Heart left ventricle (tissue), 16 donors: ENCODE measurements around the gene CDK2. TPM values are rescaled to one million over a fixed set of nuclear protein-coding genes. Genes with fewer than 3 reads are reported as not detected.

Experiments used
- ATAC-seq, 4 donors: fragments of 200-7000 bp; cut with Tn5 transposase; one replicate each; pipeline ENCODE4 v1.9.1; 2020 to 2022; ENCODE audit warnings: moderate library complexity in 4 of 4, mild to moderate bottlenecking in 3 of 4, moderate number of reproducible peaks in 1 of 4
- DNase-seq, 5 donors: peaks; one replicate each; pipeline ENCODE4 v3.0.0-alpha.2; 2020
- H3K27ac ChIP-seq, 12 donors: fragments of 200-600 bp; sonication (generic) in 4 of 12; one replicate each; pipeline versions ENCODE4 v1.5.0 to v1.8.0; 2016 to 2022; ENCODE audit warnings: mild to moderate bottlenecking in 2 of 12
- H3K27me3 ChIP-seq, 9 donors: fragments of 200-600 bp; sonication (generic) in 2 of 9; one replicate each; pipeline versions ENCODE4 v1.5.1 to v1.8.0; 2016 to 2022; ENCODE audit warnings: mild to moderate bottlenecking in 3 of 9
- H3K36me3 ChIP-seq, 9 donors: fragments of 200-600 bp; sonication (generic) in 2 of 9; one replicate each; pipeline versions ENCODE4 v1.5.0 to v1.8.0; 2018 to 2022; ENCODE audit warnings: mild to moderate bottlenecking in 2 of 9
- H3K4me1 ChIP-seq, 12 donors: fragments of 200-600 bp; sonication (generic) in 4 of 12; one replicate each; pipeline versions ENCODE4 v1.5.0 to v1.8.0; 2016 to 2022; ENCODE audit warnings: mild to moderate bottlenecking in 3 of 12
- H3K4me3 ChIP-seq, 12 donors: fragments of 200-600 bp; sonication (generic) in 4 of 12; one replicate each; pipeline versions ENCODE4 v1.5.0 to v1.8.0; 2017 to 2022; ENCODE audit warnings: mild to moderate bottlenecking in 9 of 12, moderate library complexity in 4 of 12
- H3K9me3 ChIP-seq, 12 donors: fragments of 200-600 bp; sonication (generic) in 4 of 12; one replicate each; pipeline versions ENCODE4 v1.5.0 to v1.8.0; 2016 to 2022; ENCODE audit warnings: mild to moderate bottlenecking in 1 of 12
- POLR2A ChIP-seq, 2 donors: fragments of 450-650 bp; IDR thresholded peaks; one replicate each; pipeline ENCODE4 v1.6.1; 2017; ENCODE audit warnings: antibody characterized with exemption in 2 of 2, mild to moderate bottlenecking in 2 of 2, moderate library complexity in 2 of 2
- WGBS, 4 donors: extraction: QIAGEN DNeasy Blood & Tissue Kit in 2 of 4; methylation state at CpG; one replicate each; pipeline versions ENCODE4 v1.1.5 to v1.1.7; 2013 to 2018; 5-methylcytosine and 5-hydroxymethylcytosine counted together
- intact Hi-C, 10 donors: fragments of 100-400 bp; cut with DNase I; formaldehyde crosslinking; loops; one replicate each; pipeline versions ENCODE4 v1.11.1 to v1.14.2; 2022
- polyA plus RNA-seq, 2 donors: library from polyadenylated mRNA; stranded (reverse); fragments of 200-250 nt; gene quantifications; one replicate each; pipeline ENCODE4 v1.2.3, GENCODE V29; 2013
- total RNA-seq, 9 donors: library from RNA; depleted of rRNA in 2 of 9; stranded (reverse); fragments of >200 nt in 2 of 9; fragmentation: NEBNext Ultra II Directional in 3 of 9; extraction: Animal tissue kit (Norgen Biotek cat#: 25700) in 3 of 9; gene quantifications; one replicate each; pipeline versions ENCODE4 v1.1.0 to v1.2.4, GENCODE V29; 2016 to 2023
- TF ChIP-seq, protein P1 (sequence below), 12 donors: fragments of 200-600 bp; sonication (generic) in 4 of 12; IDR thresholded peaks; one replicate each; pipeline versions ENCODE4 v1.5.0 to v1.8.0; 2018 to 2022; ENCODE audit warnings: antibody characterized with exemption in 12 of 12, mild to moderate bottlenecking in 5 of 12
- donor health status: ischemic (EF 13 %, LVEDD 7.1; RV severe dilation, severe dysfunction).
- donor health status: healthy with polysubstance abuse.
- donor health status: DM: no; HTN: yes; CAD: no.
- donor health status: DM: no; HTN: no; CAD: no.
- donor health status: ischemic (EF 25% LVEDD 6.9; RV normal size, moderate dysfunction).
- donor health status: ischemic (EF 25% LVEDD 5.7; RV mildly dilated, moderate dysfunction).
- donor health status: healthy.
- donor health status: DM: yes; HTN: yes; CAD: no.
- donor health status: ischemic (EF 35%, LVEDD 5.7; RV mildly dilated, moderate dysfunction).
- donor health status: nonischemic (EF 11% LVEDD 7.7; RV severe dilation, severe dysfunction).
- donor health status: DM: yes; HTN: yes; CAD: no.
- donor health status: PGD.
- donor health status: ischemic (EF 29% LVEDD 5.4; RV normal size, mild dysfunction).
- donor health status: nonischemic (EF 23%, LVEDD 6.1; RV moderate dilation, normal function).

CDK2 gene
- total and polyA plus RNA-seq, 11 donors = 3.7 to 23.5 (median 11.3) TPM

- no peaks in the 10 kb centered on the region for H3K27me3 ChIP-seq
- no peak for DNase-seq
- WGBS, 4 donors = 60 to 67% (median 63%) methylated on average over 3 of the region's 3 CpGs
- H3K27ac ChIP-seq = peak overlapping the region in 9 of 12 donors; percentile 88 to 98 (median 95)
- TF ChIP-seq, protein P1, sequence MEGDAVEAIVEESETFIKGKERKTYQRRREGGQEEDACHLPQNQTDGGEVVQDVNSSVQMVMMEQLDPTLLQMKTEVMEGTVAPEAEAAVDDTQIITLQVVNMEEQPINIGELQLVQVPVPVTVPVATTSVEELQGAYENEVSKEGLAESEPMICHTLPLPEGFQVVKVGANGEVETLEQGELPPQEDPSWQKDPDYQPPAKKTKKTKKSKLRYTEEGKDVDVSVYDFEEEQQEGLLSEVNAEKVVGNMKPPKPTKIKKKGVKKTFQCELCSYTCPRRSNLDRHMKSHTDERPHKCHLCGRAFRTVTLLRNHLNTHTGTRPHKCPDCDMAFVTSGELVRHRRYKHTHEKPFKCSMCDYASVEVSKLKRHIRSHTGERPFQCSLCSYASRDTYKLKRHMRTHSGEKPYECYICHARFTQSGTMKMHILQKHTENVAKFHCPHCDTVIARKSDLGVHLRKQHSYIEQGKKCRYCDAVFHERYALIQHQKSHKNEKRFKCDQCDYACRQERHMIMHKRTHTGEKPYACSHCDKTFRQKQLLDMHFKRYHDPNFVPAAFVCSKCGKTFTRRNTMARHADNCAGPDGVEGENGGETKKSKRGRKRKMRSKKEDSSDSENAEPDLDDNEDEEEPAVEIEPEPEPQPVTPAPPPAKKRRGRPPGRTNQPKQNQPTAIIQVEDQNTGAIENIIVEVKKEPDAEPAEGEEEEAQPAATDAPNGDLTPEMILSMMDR (IDR thresholded peaks at IDR 0.05) = no peak
- no peak for TF ChIP-seq POLR2A (IDR thresholded peaks at IDR 0.05)
- intact Hi-C loops = loop anchor here in 2 of 10 donors (5.0 kb wide), 3 partner anchors 40 to 155 kb away; partner anchors contain the start of genes DGKA (in 1 of the 2), ORMDL2 (in 1 of the 2), PYM1 (in 1 of the 2) and SARNP (in 1 of the 2)
- ATAC-seq = no peak
- no peaks in the 10 kb centered on the region for H3K9me3 ChIP-seq
- H3K4me3 ChIP-seq = peak overlapping the region in 4 of 12 donors; percentile 58 to 86 (median 70)
- peaks cover 0 to 21% (median 0%) of the 10 kb centered on the region in 9 donors for H3K36me3 ChIP-seq
- H3K4me1 ChIP-seq = peaks cover 0 to 50% (median 35%) of the 10 kb centered on the region in 12 donors
Measured at GRCh38 chr12:55972042-55972441, 5.4 kb downstream of the CDK2 start.

- DNase-seq (no peak), ATAC-seq (no peak)
- Histone ChIP-seq H3K27me3 (no peaks in the 10 kb centered on the region), H3K9me3 (no peaks in the 10 kb centered on the region), H3K36me3 (peaks cover 0 to 26% (median 0%) of the 10 kb centered on the region in 9 donors), H3K27ac (peak overlapping the region; percentile 76 to 98 (median 92)), H3K4me3 (peak overlapping the region; percentile 22 to 95 (median 70)), H3K4me1 (peaks cover 0 to 50% (median 33%) of the 10 kb centered on the region in 12 donors)
- 23 to 31% (median 27%) methylated on average over 1 of the region's 1 CpG for WGBS, 4 donors
- TF ChIP-seq POLR2A (IDR thresholded peaks at IDR 0.05) = no peak
- TF ChIP-seq, protein P1 (IDR thresholded peaks at IDR 0.05) = no peak
- intact Hi-C loops = loop anchor here in 2 of 10 donors (5.0 kb wide), 3 partner anchors 40 to 155 kb away; partner anchors contain the start of genes DGKA (in 1 of the 2), ORMDL2 (in 1 of the 2), PYM1 (in 1 of the 2) and SARNP (in 1 of the 2)
Measured at GRCh38 chr12:55972456-55972855, 5.8 kb downstream of the CDK2 start.

DNA sequence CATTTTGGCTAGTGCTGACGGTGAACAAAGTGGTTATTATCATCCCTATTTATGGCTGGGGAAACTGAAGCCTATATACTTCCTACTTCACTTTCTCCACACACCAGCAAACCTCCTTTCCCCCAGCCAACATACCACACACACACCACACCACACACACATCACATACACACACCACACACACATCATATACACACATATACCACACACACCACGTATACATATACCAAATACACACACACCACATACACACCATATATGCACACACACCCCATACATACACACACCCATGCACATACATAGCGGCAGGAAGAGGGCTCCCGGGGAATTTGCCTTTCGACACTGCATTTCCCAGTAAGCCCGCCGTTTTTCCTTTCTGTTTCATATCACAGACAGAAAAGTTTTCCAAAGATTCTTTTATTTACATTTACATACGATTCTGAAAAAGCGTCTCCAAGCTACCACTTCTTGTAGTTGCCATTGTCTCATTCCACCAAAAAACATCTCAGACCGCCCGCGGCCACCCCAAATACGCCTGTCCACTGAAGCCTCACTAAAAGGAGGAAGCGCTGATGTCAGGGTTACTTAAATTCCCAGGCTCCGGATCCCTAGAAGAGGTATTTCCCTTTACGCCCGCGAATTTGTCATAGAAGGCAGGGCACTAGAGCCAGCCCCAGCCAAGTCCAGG is 6.4 kb downstream of the CDK2 start:
- H3K4me1 ChIP-seq = peaks cover 0 to 51% (median 30%) of the 10 kb centered on the region in 12 donors
- ATAC-seq (peak in 1 of 4 donors; percentile 4), DNase-seq (no peak)
- peaks cover 0 to 27% (median 0%) of the 10 kb centered on the region in 9 donors for H3K36me3 ChIP-seq
- intact Hi-C loops = loop anchor here in 2 of 10 donors (5.0 kb wide), 3 partner anchors 41 to 156 kb away; partner anchors contain the start of genes DGKA (in 1 of the 2), ORMDL2 (in 1 of the 2), PYM1 (in 1 of the 2) and SARNP (in 1 of the 2)
- TF ChIP-seq POLR2A (IDR thresholded peaks at IDR 0.05) = peak in 1 of 2 donors; percentile 75
- TF ChIP-seq, protein P1 (IDR thresholded peaks at IDR 0.05) = no peak
- 0 to 1% (median 1%) methylated on average over 18 of the region's 18 CpGs for WGBS, 4 donors
- H3K27ac ChIP-seq = peak overlapping the region; percentile 76 to 98 (median 92)
- no peaks in the 10 kb centered on the region for H3K27me3 ChIP-seq
- H3K4me3 ChIP-seq = peak overlapping the region; percentile 22 to 95 (median 70)
- H3K9me3 ChIP-seq = no peaks in the 10 kb centered on the region
